MM.1S (cell line): ENCODE measurements around the gene HGFAC.

Source experiments
- DNase-seq: peaks from one replicate; pipeline ENCODE4 v3.0.0-alpha.2; 2015
- H2AFZ ChIP-seq: fragments of 300-600 bp; sonication (generic); 2 replicates; pipeline ENCODE4 v1.6.0; 2016; ENCODE audit warnings: antibody characterized with exemption, low read length
- H3F3A ChIP-seq: fragments of 300-600 bp; sonication (generic); 2 replicates; pipeline ENCODE4 v1.6.1; 2016; ENCODE audit warnings: mild to moderate bottlenecking, antibody characterized with exemption, low read length, moderate library complexity, mixed read lengths; ENCODE audit not compliant: insufficient read depth
- H3K27ac ChIP-seq: fragments of 300-600 bp; sonication (generic); 2 replicates; pipeline ENCODE4 v1.5.1; 2016; ENCODE audit warnings: mild to moderate bottlenecking, low read length
- H3K27me3 ChIP-seq: fragments of 300-600 bp; sonication (generic); replicated peaks from 2 replicates; pipeline ENCODE4 v1.6.0; 2016; ENCODE audit warnings: low read length; ENCODE audit not compliant: insufficient read depth
- H3K36me3 ChIP-seq: fragments of 300-600 bp; sonication (generic); replicated peaks from 2 replicates; pipeline ENCODE4 v1.6.1; 2016; ENCODE audit warnings: mild to moderate bottlenecking, low read length, mixed read lengths; ENCODE audit not compliant: insufficient read depth
- H3K4me1 ChIP-seq: fragments of 300-600 bp; sonication (generic); 2 replicates; pipeline ENCODE4 v1.6.1; 2016; ENCODE audit warnings: low read length, mixed read lengths
- H3K4me2 ChIP-seq: fragments of 300-600 bp; sonication (generic); 2 replicates; pipeline ENCODE4 v1.6.0; 2016; ENCODE audit warnings: low read depth, low read length
- H3K4me3 ChIP-seq: fragments of 300-600 bp; sonication (generic); 2 replicates; pipeline ENCODE4 v1.5.1; 2016; ENCODE audit warnings: low read length, mixed read lengths
- H3K79me2 ChIP-seq: fragments of 300-600 bp; sonication (generic); 2 replicates; pipeline ENCODE4 v1.6.1; 2016; ENCODE audit warnings: mixed run types, low read length, mixed read lengths
- H3K9ac ChIP-seq: fragments of 300-600 bp; sonication (generic); 2 replicates; pipeline ENCODE4 v1.6.1; 2016; ENCODE audit warnings: low read length, mixed read lengths
- H3K9me2 ChIP-seq: fragments of 300-600 bp; sonication (generic); replicated peaks from 2 replicates; pipeline ENCODE4 v1.6.1; 2016; ENCODE audit warnings: mild to moderate bottlenecking, low read length, mixed read lengths; ENCODE audit not compliant: insufficient read depth
- H3K9me3 ChIP-seq: fragments of 300-600 bp; sonication (generic); replicated peaks from 2 replicates; pipeline ENCODE4 v1.6.1; 2016; ENCODE audit warnings: mild to moderate bottlenecking, low read length, mixed read lengths; ENCODE audit not compliant: insufficient read depth
- H4K20me1 ChIP-seq: fragments of 300-600 bp; sonication (generic); 2 replicates; pipeline ENCODE4 v1.6.1; 2016; ENCODE audit warnings: mild to moderate bottlenecking, low read length, moderate library complexity, mixed read lengths; ENCODE audit not compliant: insufficient read depth
- CTCF ChIP-seq: fragments of 300-600 bp; sonication (generic); IDR thresholded peaks from 2 replicates; pipeline ENCODE4 v1.5.1; 2016; ENCODE audit warnings: antibody characterized with exemption, low read length, mixed read lengths
- EZH2 ChIP-seq: fragments of 300-600 bp; sonication (generic); optimal IDR thresholded peaks from 2 replicates; pipeline ENCODE3; 2017; ENCODE audit warnings: low read depth, mild to moderate bottlenecking, antibody characterized with exemption, low read length, mixed read lengths
- EZH2phosphoT487 ChIP-seq: fragments of 300-600 bp; sonication (generic); IDR thresholded peaks from 2 replicates; pipeline ENCODE4 v1.6.1; 2018; ENCODE audit warnings: antibody characterized with exemption, low read length

Gene HGFAC

GRCh38 chr4:3436048-3436797 is 5.5 kb upstream of the HGFAC start:
- Histone ChIP-seq H3K4me3 (no peak overlapping the region), H3K36me3 (no peaks in the 10 kb centered on the region), H3K9me2 (no peaks in the 10 kb centered on the region), H2AFZ (no peak overlapping the region), H3K9ac (no peak overlapping the region), H3K79me2 (no peaks in the 10 kb centered on the region), H3K27me3 (no peaks in the 10 kb centered on the region), H3K27ac (no peak overlapping the region), H4K20me1 (no peaks in the 10 kb centered on the region), H3K4me1 (no peaks in the 10 kb centered on the region), H3K9me3 (no peaks in the 10 kb centered on the region), H3K4me2 (no peak overlapping the region), H3F3A (no peaks in the 10 kb centered on the region)
- TF ChIP-seq CTCF (no peak), EZH2 (no peak), EZH2phosphoT487 (no peak)
- no peak for DNase-seq

- no peaks in the 10 kb centered on the region for H4K20me1 ChIP-seq
- no peaks in the 10 kb centered on the region for H3K9me2 ChIP-seq
- H3K9me3 ChIP-seq = no peaks in the 10 kb centered on the region
- no peak overlapping the region for H3K4me3 ChIP-seq
- H3K27ac ChIP-seq = no peak overlapping the region
- no peaks in the 10 kb centered on the region for H3K79me2 ChIP-seq
- no peak for DNase-seq
- H3F3A ChIP-seq = no peaks in the 10 kb centered on the region
- no peaks in the 10 kb centered on the region for H3K27me3 ChIP-seq
- no peak overlapping the region for H3K4me2 ChIP-seq
- no peaks in the 10 kb centered on the region for H3K4me1 ChIP-seq
- no peak for TF ChIP-seq CTCF
- no peak for TF ChIP-seq EZH2
- TF ChIP-seq EZH2phosphoT487 = no peak
- no peak overlapping the region for H2AFZ ChIP-seq
- no peak overlapping the region for H3K9ac ChIP-seq
- no peaks in the 10 kb centered on the region for H3K36me3 ChIP-seq
Measured at GRCh38 chr4:3436798-3437581, 4.8 kb upstream of the HGFAC start.

- H3K4me3 ChIP-seq = no peak overlapping the region
- no peaks in the 10 kb centered on the region for H3K9me3 ChIP-seq
- no peaks in the 10 kb centered on the region for H3K36me3 ChIP-seq
- H3F3A ChIP-seq = no peaks in the 10 kb centered on the region
- no peaks in the 10 kb centered on the region for H4K20me1 ChIP-seq
- no peaks in the 10 kb centered on the region for H3K27me3 ChIP-seq
- no peak overlapping the region for H3K27ac ChIP-seq
- no peaks in the 10 kb centered on the region for H3K79me2 ChIP-seq
- no peaks in the 10 kb centered on the region for H3K4me1 ChIP-seq
- no peak overlapping the region for H2AFZ ChIP-seq
- no peak overlapping the region for H3K9ac ChIP-seq
- H3K9me2 ChIP-seq = no peaks in the 10 kb centered on the region
- no peak for DNase-seq
- TF ChIP-seq EZH2 (no peak), CTCF (no peak), EZH2phosphoT487 (no peak)
- H3K4me2 ChIP-seq = no peak overlapping the region
Measured at GRCh38 chr4:3437582-3437936, 4.2 kb upstream of the HGFAC start.
